ENCODE data around the gene KIF13A. TPM values are rescaled to one million over a fixed set of nuclear protein-coding genes. Genes with fewer than 3 reads are reported as not detected.
"Not testable (repeated sequence)": the region's sequence is repeated elsewhere in the genome, so short reads cannot be mapped to it uniquely, and the experiment has no call there.

The KIF13A gene
- total RNA-seq, 1 experiment from 2014 or later: 52.2 TPM

DNA sequence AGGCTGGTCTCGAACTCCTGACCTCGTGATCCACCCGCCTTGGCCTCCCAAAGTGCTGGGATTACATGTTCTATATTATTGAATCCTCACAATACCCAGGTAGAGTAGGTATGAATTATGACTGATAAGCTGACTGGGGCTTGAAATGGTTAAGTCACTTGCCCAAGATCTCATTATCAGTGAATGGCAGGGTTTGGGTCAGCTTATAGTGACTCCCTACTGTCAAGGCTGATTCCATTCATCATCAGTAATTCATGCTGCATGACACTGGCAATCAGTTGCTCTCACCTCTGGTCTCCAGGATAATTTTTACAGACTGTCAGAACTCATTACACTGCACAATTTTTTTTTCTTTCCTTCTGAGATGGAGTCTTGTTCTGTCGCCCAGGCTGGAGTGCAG lies 127.6 kb downstream of the KIF13A start:
- TF ChIP-seq EZH2 (IDR thresholded peaks at IDR 0.05; ENCODE audit: low read depth): no peak
- TF ChIP-seq, protein P1, sequence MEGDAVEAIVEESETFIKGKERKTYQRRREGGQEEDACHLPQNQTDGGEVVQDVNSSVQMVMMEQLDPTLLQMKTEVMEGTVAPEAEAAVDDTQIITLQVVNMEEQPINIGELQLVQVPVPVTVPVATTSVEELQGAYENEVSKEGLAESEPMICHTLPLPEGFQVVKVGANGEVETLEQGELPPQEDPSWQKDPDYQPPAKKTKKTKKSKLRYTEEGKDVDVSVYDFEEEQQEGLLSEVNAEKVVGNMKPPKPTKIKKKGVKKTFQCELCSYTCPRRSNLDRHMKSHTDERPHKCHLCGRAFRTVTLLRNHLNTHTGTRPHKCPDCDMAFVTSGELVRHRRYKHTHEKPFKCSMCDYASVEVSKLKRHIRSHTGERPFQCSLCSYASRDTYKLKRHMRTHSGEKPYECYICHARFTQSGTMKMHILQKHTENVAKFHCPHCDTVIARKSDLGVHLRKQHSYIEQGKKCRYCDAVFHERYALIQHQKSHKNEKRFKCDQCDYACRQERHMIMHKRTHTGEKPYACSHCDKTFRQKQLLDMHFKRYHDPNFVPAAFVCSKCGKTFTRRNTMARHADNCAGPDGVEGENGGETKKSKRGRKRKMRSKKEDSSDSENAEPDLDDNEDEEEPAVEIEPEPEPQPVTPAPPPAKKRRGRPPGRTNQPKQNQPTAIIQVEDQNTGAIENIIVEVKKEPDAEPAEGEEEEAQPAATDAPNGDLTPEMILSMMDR (conservative IDR thresholded peaks at IDR 0.05): no peak
- Histone ChIP-seq H3K9me2 (ENCODE audit: insufficient read depth) (no peaks in the 10 kb centered on the region), H3F3A (ENCODE audit: insufficient read depth, low read depth) (peaks cover 16% of the 10 kb centered on the region), H3K36me3 (ENCODE audit: low read depth) (no peaks in the 10 kb centered on the region), H3K9me3 (ENCODE audit: insufficient read depth, low read depth) (no peaks in the 10 kb centered on the region), H3K4me2 (no peak overlapping the region), H2AFZ (no peak overlapping the region), H3K4me3 (no peak overlapping the region), H3K27ac (no peak overlapping the region), H4K20me1 (ENCODE audit: insufficient read depth) (0 out of 2 replicates have a peak, but pooled peaks cover 3% of the 10 kb centered on the region), H3K27me3 (ENCODE audit: insufficient read depth, low read depth) (no peaks in the 10 kb centered on the region), H3K4me1 (replicated peaks; ENCODE audit: insufficient read depth) (peaks cover 16% of the 10 kb centered on the region), H3K79me2 (ENCODE audit: low read depth) (peaks cover 12% of the 10 kb centered on the region; the same call in 1 of the 2 replicates)
- CTCF ChIA-PET: no interaction called here
- BruUV-seq (replicated peaks): no TSS peak
- intact Hi-C loops (cut with micrococcal nuclease; ENCODE audit: unreplicated experiment): no loop called here
- POLR2A ChIA-PET (ENCODE audit: unreplicated experiment): no interaction called here
- no peak for DNase-seq

DNA sequence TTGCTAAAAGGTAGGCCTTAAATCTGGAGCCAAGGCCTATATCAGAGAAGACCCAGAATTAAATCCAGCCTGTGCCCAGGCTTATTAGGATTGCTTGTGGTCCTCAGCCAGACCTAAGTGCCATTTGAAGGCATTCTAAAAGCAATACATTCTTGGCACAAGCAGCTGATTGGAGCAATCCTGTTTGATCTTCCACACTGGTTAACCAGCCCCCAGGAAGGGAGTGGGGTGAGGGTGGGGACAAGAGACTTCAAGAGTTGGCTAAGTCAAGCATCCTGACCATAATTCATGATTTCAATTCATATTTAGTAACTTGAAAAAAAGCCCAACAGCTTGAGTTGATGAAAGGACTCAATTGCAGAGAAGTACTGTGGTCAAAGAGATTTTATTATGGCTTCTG lies 128.9 kb downstream of the KIF13A start:
- Histone ChIP-seq H3K4me3 (no peak overlapping the region), H3K9me3 (ENCODE audit: insufficient read depth, low read depth) (no peaks in the 10 kb centered on the region), H3K4me2 (no peak overlapping the region), H4K20me1 (ENCODE audit: insufficient read depth) (0 out of 2 replicates have a peak, but pooled peaks cover under 1% of the 10 kb centered on the region), H3K27me3 (ENCODE audit: insufficient read depth, low read depth) (no peaks in the 10 kb centered on the region), H2AFZ (no peak overlapping the region), H3K9me2 (ENCODE audit: insufficient read depth) (no peaks in the 10 kb centered on the region), H3F3A (ENCODE audit: insufficient read depth, low read depth) (peaks cover 4% of the 10 kb centered on the region; the same call in 1 of the 2 replicates), H3K4me1 (replicated peaks; ENCODE audit: insufficient read depth) (peaks cover 3% of the 10 kb centered on the region), H3K36me3 (ENCODE audit: low read depth) (no peaks in the 10 kb centered on the region), H3K27ac (no peak overlapping the region), H3K79me2 (ENCODE audit: low read depth) (peaks cover 6% of the 10 kb centered on the region; the same call in 1 of the 2 replicates)
- DNase-seq: no peak
- intact Hi-C loops (cut with micrococcal nuclease; ENCODE audit: unreplicated experiment): no loop called here
- TF ChIP-seq, protein P1 (conservative IDR thresholded peaks at IDR 0.05): no peak
- no peak for TF ChIP-seq EZH2 (IDR thresholded peaks at IDR 0.05; ENCODE audit: low read depth)
- ChIA-PET POLR2A (ENCODE audit: unreplicated experiment) (no interaction called here), CTCF (no interaction called here)
- BruUV-seq (replicated peaks): no TSS peak

DNA sequence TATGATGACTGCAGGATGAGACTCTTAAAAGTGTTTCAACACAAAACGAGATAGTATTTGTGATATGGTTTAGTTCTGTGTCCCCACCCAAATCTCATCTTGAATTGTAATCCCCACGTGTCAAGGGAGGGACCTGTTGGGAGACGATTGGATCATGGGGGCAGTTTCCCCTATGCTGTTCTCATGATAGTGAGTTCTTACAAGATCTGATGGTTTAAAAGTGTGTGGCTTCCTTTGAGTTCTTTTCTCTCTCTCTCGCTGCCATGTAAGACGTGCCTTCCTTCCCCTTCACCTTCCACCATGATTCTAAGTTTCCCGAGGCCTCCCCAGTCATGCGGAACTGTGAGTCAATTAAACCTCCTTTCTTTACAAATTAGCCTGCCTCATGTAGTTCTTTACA lies 130.2 kb downstream of the KIF13A start:
- H3K79me2 ChIP-seq (ENCODE audit: low read depth); H2AFZ ChIP-seq; H4K20me1 ChIP-seq (ENCODE audit: insufficient read depth); POLR2A ChIA-PET (ENCODE audit: unreplicated experiment); DNase-seq; H3F3A ChIP-seq (ENCODE audit: insufficient read depth, low read depth); H3K36me3 ChIP-seq (ENCODE audit: low read depth); H3K27ac ChIP-seq; H3K4me1 ChIP-seq (replicated peaks; ENCODE audit: insufficient read depth); H3K4me2 ChIP-seq; BruUV-seq (replicated peaks); H3K9me3 ChIP-seq (ENCODE audit: insufficient read depth, low read depth); H3K27me3 ChIP-seq (ENCODE audit: insufficient read depth, low read depth); H3K9me2 ChIP-seq (ENCODE audit: insufficient read depth); H3K4me3 ChIP-seq; intact Hi-C loops (cut with micrococcal nuclease; ENCODE audit: unreplicated experiment): not testable (repeated sequence)
- CTCF ChIA-PET: interaction anchor here (0.6 kb wide), 1 partner anchor 243 kb away, joined by 3 read pairs; no protein-coding TSS in a partner anchor

DNA sequence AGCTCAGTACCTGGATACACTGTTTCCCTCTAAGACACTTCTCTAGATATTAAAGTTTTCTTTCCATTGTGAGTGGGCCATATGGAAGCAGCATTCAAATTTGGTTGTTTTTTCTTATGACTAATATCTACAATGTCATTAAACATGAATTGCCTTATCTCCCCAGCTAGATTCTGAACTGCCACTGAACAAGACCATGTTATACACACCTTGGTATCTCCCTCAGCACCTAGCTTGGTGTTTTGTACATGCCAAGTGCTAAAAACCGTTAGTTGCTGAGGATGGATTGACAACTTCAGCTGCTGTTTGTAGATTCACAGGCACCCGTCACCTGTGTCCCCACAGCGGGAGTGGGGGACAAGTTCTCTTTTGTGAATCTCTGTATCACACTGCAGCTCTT lies 131.1 kb downstream of the KIF13A start:
- Histone ChIP-seq H4K20me1 (ENCODE audit: insufficient read depth) (no peaks in the 10 kb centered on the region), H3K27ac (no peak overlapping the region), H2AFZ (no peak overlapping the region), H3K4me1 (replicated peaks; ENCODE audit: insufficient read depth) (no peaks in the 10 kb centered on the region), H3K4me2 (no peak overlapping the region), H3F3A (ENCODE audit: insufficient read depth, low read depth) (no peaks in the 10 kb centered on the region), H3K79me2 (ENCODE audit: low read depth) (no peaks in the 10 kb centered on the region), H3K27me3 (ENCODE audit: insufficient read depth, low read depth) (no peaks in the 10 kb centered on the region), H3K9me2 (ENCODE audit: insufficient read depth) (no peaks in the 10 kb centered on the region), H3K9me3 (ENCODE audit: insufficient read depth, low read depth) (no peaks in the 10 kb centered on the region), H3K36me3 (ENCODE audit: low read depth) (no peaks in the 10 kb centered on the region), H3K4me3 (no peak overlapping the region)
- no TSS peak for BruUV-seq (replicated peaks)
- intact Hi-C loops (cut with micrococcal nuclease; ENCODE audit: unreplicated experiment): no loop called here
- POLR2A ChIA-PET (ENCODE audit: unreplicated experiment): no interaction called here
- CTCF ChIA-PET: no interaction called here
- TF ChIP-seq EZH2 (IDR thresholded peaks at IDR 0.05; ENCODE audit: low read depth): no peak
- TF ChIP-seq, protein P1 (conservative IDR thresholded peaks at IDR 0.05): no peak
- DNase-seq: no peak
